Nephron (organoid): ENCODE measurements around the gene CFAP46.
A peak's percentile ranks its signal among the peaks of the same experiment; 100 is the strongest.
"Not testable (repeated sequence)": the region's sequence is repeated elsewhere in the genome, so short reads cannot be mapped to it uniquely, and the experiment has no call there.

Experiments
- H3K27ac Mint-ChIP-seq, 3 experiments: 2 replicates each; pipeline ENCODE4 v1.8.0; 2020; ENCODE audit warnings: mixed read lengths in 3 of 3, mild to moderate bottlenecking in 2 of 3, moderate library complexity in 1 of 3
- H3K27me3 Mint-ChIP-seq: 2 replicates; pipeline ENCODE4 v1.8.0; 2021; ENCODE audit warnings: low read depth, mild to moderate bottlenecking, moderate library complexity, mixed read lengths
- H3K36me3 Mint-ChIP-seq: 2 replicates; pipeline ENCODE4 v1.8.0; 2020; ENCODE audit warnings: low read depth, mixed read lengths
- H3K4me1 Mint-ChIP-seq: 2 replicates; pipeline ENCODE4 v1.8.0; 2020; ENCODE audit warnings: mixed read lengths
- H3K4me3 Mint-ChIP-seq, 3 experiments: 2 replicates each; pipeline ENCODE4 v1.8.0; 2020; ENCODE audit warnings: mild to moderate bottlenecking in 3 of 3, mixed read lengths in 3 of 3, moderate library complexity in 2 of 3
- H3K9me3 Mint-ChIP-seq: 2 replicates; pipeline ENCODE4 v1.8.0; 2020; ENCODE audit warnings: mixed read lengths
- TF ChIP-seq, protein P1 (sequence below), 3 experiments: fragments of 200-600 bp; sonication (generic); IDR thresholded peaks; one replicate each; pipeline ENCODE4 v1.5.0; 2021; ENCODE audit warnings: antibody characterized with exemption in 3 of 3; ENCODE audit not compliant: unreplicated experiment in 3 of 3

CFAP46 gene

DNA sequence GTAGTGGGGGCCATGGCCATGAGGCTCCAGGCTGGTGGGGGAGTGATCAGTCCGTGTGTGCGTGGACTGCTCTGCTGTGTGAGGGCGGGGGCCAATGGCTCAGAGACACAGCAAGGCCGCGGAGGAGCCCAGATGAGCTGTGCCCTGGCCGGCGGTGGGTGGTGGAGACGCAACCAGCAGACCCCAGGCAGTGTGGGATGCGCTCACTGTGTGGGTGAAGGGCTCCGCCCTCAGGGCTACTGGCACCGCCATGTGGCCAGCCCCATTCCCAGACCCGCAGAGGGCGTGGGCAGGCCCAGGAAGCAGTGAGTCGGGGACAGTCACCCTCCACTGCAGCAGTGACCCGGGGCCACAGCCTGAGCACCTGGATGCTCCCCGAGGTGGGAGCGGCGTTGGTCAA, 165.5 kb downstream of the CFAP46 start:
- no peak overlapping the region for H3K27ac Mint-ChIP-seq
- H3K9me3 Mint-ChIP-seq = no peaks in the 10 kb centered on the region
- H3K4me3 Mint-ChIP-seq = no peak overlapping the region
- H3K4me1 Mint-ChIP-seq = peaks cover 10% of the 10 kb centered on the region
- peaks cover 21% of the 10 kb centered on the region for H3K27me3 Mint-ChIP-seq
- TF ChIP-seq, protein P1, sequence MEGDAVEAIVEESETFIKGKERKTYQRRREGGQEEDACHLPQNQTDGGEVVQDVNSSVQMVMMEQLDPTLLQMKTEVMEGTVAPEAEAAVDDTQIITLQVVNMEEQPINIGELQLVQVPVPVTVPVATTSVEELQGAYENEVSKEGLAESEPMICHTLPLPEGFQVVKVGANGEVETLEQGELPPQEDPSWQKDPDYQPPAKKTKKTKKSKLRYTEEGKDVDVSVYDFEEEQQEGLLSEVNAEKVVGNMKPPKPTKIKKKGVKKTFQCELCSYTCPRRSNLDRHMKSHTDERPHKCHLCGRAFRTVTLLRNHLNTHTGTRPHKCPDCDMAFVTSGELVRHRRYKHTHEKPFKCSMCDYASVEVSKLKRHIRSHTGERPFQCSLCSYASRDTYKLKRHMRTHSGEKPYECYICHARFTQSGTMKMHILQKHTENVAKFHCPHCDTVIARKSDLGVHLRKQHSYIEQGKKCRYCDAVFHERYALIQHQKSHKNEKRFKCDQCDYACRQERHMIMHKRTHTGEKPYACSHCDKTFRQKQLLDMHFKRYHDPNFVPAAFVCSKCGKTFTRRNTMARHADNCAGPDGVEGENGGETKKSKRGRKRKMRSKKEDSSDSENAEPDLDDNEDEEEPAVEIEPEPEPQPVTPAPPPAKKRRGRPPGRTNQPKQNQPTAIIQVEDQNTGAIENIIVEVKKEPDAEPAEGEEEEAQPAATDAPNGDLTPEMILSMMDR (IDR thresholded peaks at IDR 0.05; ENCODE audit: unreplicated experiment in 3 of 3) = no peak
- H3K36me3 Mint-ChIP-seq = peaks cover 24% of the 10 kb centered on the region

DNA sequence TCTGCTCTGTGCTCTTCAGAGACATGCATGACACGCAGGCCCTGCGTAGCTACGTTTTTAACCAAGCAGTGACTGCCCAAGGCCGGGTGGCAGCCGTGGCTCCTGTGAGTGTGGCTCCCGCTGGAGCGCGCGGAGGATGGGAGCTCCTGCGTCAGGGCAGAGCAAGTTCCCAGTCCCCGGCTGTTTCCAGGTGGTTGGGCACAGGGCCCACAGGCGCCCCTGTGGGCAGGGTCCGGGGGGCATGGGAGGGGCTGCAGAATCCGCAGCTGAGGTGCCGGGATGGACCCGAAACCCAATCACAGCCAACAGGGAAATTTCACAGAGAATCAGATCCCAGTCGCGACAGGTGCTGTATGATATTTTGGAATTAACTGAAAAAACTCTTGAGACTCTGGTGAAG, 166.2 kb downstream of the CFAP46 start:
- no peak overlapping the region for H3K27ac Mint-ChIP-seq

DNA sequence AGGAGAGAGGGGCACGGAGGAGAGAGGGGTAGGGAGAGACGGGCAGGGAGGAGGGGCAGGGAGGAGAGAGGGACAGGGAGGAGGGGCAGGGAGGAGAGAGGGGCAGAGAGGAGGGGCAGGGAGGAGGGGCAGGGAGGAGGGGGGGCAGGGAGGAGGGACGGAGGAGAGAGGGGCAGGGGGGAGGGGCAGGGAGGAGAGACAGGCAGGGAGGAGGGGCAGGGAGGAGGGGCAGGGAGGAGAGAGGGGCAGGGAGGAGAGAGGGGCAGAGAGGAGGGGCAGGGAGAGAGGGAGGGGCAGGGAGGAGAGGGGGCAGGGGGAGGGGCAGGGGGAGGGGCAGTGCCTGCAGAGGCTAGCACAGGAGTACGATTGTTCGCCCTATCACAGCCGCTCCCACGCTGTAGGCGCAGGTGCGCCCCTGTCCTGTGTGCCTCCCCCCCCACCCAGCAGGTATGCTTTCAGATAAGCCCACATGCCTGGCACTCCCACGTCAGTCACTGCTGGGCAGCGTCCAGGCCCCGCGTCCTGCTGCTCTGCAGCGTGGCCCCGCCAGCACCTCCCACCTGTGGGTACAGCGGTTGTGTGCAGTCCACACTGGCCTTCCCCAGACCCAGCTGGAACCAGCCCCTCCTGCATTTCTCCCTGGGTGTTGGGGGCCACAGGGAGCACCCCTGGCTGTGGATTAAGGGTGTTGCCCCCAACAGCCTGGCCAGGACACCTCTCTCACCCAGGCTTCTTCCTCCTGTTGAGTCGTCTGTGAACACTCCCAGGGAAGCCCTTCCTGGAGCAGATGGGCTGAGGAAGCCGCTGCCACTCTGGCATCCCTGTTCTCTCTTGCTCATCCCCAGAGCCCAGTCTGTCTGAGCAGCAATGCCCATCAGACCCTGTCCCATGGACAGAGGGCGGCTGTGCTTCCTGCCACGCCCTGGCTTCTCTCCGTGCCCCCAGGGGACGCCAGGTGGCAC, 167.2 kb downstream of the CFAP46 start:
- H3K4me1 Mint-ChIP-seq = peaks cover 10% of the 10 kb centered on the region
- H3K27me3 Mint-ChIP-seq = peaks cover 5% of the 10 kb centered on the region
- peaks cover 25% of the 10 kb centered on the region for H3K36me3 Mint-ChIP-seq
- H3K9me3 Mint-ChIP-seq = no peaks in the 10 kb centered on the region
- H3K4me3 Mint-ChIP-seq = no peak overlapping the region
- TF ChIP-seq, protein P1 (IDR thresholded peaks at IDR 0.05; ENCODE audit: unreplicated experiment in 3 of 3) = no peak
- no peak overlapping the region for H3K27ac Mint-ChIP-seq

More for the DNA sequence above, 166.2 kb downstream of the CFAP46 start:
- TF ChIP-seq, protein P1 (IDR thresholded peaks at IDR 0.05; ENCODE audit: unreplicated experiment in 3 of 3) = no peak
- Mint-ChIP-seq H3K36me3 (peaks cover 19% of the 10 kb centered on the region), H3K4me3 (no peak overlapping the region), H3K27me3 (peaks cover 14% of the 10 kb centered on the region), H3K9me3 (no peaks in the 10 kb centered on the region), H3K4me1 (peaks cover 10% of the 10 kb centered on the region)

DNA sequence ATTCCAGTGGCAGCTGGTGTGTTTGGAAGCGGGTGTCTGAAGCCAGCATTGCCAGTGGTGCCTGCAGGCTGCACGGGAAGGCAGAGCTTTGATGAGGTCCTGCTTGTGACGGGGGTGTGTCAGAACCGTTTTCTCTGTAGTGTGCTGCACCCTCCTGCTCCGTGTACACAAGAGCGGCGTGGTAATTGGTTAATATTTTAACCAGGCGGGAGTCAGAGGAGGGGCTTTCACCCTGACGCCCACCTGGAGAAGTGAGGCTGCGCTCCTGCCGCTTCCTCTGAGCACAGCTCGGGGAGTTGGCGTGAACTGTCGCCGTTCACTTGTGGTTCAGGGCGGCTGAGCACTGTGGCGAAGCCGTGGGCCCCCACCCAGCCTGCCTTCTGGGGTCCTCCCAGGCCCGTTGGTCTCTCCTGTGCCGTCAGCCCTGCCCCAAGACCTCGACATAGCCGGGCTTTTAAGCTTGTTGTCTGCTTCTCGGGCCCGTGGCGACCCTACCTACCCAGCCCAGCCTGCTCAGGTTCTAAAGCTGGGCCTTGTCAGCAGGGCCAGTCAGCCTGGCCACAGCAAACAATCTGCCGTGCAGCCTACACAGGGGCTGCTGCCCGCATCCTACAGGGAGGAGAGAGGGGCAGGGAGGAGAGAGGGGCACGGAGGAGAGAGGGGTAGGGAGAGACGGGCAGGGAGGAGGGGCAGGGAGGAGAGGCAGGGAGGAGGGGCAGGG, 168.0 kb downstream of the CFAP46 start:
- no peak overlapping the region for H3K4me3 Mint-ChIP-seq
- H3K27ac Mint-ChIP-seq = peak overlapping the region in 2 of 3 experiments; percentile 59 to 71
- TF ChIP-seq, protein P1 (IDR thresholded peaks at IDR 0.05; ENCODE audit: unreplicated experiment in 3 of 3) = no peak
- H3K9me3 Mint-ChIP-seq = no peaks in the 10 kb centered on the region
- H3K4me1 Mint-ChIP-seq = peaks cover 10% of the 10 kb centered on the region
- H3K36me3 Mint-ChIP-seq = peaks cover 26% of the 10 kb centered on the region
- H3K27me3 Mint-ChIP-seq = no peaks in the 10 kb centered on the region

DNA sequence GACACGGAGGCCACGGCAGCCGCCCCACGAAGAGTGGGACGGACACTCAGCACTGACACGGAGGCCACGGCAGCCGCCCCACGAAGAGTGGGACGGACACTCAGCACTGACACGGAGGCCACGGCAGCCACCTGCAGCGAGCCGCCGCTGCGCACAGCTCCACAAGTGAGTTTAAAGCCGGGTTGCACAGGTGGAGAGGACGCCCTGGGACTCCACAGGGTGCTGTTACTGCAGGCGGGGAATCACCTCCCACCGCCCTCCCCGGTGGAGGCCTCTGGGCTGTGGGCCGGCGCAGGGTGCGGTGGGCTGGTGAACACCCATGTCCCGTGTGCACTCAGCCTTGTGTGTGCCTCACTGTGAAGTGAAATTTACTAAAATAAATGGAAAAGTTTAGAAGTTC, 169.6 kb downstream of the CFAP46 start:
- not testable (repeated sequence) for H3K27ac Mint-ChIP-seq, H3K27me3 Mint-ChIP-seq, H3K9me3 Mint-ChIP-seq, H3K4me3 Mint-ChIP-seq
- peaks cover 41% of the 10 kb centered on the region for H3K36me3 Mint-ChIP-seq
- H3K4me1 Mint-ChIP-seq = peaks cover 10% of the 10 kb centered on the region
